Measurements from ENCODE around the gene ZNF865.

Gene ZNF865

DNA sequence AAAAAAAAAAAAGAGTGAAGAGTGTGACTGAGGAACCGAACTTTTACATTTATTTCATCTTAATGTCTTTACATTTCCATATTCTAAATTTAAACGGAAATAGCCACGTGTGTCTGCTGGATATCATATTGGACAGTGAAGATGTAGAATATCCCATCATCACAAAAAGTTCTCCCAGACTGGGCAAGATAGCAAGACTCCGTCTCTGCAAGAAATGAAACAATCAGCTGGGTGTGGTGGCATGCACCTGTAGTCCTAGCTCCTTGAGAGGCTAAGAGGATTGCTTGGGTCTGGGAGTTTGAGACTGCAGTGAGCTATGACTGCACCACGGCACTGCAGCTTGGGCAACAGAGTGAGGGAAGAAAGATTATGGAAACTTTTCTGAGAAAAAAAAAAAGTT is 28.7 kb upstream of the ZNF865 start:
- TF ChIP-seq EZH2 (optimal IDR thresholded peaks at IDR 0.05; ENCODE audit: low read depth, low read length) (no peak), EZH2phosphoT487 (IDR thresholded peaks at IDR 0.05; ENCODE audit: low read length) (no peak), CTCF (IDR thresholded peaks at IDR 0.05; ENCODE audit: low read length) (no peak)
- Histone ChIP-seq H3K4me3 (ENCODE audit: low read length) (no peak overlapping the region), H3K36me3 (replicated peaks; ENCODE audit: insufficient read depth, low read length) (no peaks in the 10 kb centered on the region)

GRCh38 chr19:55578031-55578760 is 27.3 kb upstream of the ZNF865 start:
- no peaks in the 10 kb centered on the region for H3K9me3 ChIP-seq (replicated peaks; ENCODE audit: insufficient read depth, low read length)
- H3K27me3 ChIP-seq (replicated peaks; ENCODE audit: insufficient read depth, low read length): peaks cover 51% of the 10 kb centered on the region
- no peak overlapping the region for H3K27ac ChIP-seq (ENCODE audit: low read length)
- H3K4me2 ChIP-seq (ENCODE audit: low read depth, low read length): no peak overlapping the region
- H2AFZ ChIP-seq (ENCODE audit: low read length): no peak overlapping the region
- no peaks in the 10 kb centered on the region for H4K20me1 ChIP-seq (ENCODE audit: insufficient read depth, low read length)
- TF ChIP-seq EZH2 (optimal IDR thresholded peaks at IDR 0.05; ENCODE audit: low read depth, low read length) (no peak), EZH2phosphoT487 (IDR thresholded peaks at IDR 0.05; ENCODE audit: low read length) (no peak)
- no peak overlapping the region for H3K9ac ChIP-seq (ENCODE audit: low read length)
- no peaks in the 10 kb centered on the region for H3K9me2 ChIP-seq (replicated peaks; ENCODE audit: insufficient read depth, low read length)
- no peaks in the 10 kb centered on the region for H3K4me1 ChIP-seq (ENCODE audit: low read length)
- H3F3A ChIP-seq (ENCODE audit: insufficient read depth, low read length): no peaks in the 10 kb centered on the region
- H3K79me2 ChIP-seq (ENCODE audit: low read length): no peaks in the 10 kb centered on the region
- DNase-seq: no peak
- H3K36me3 ChIP-seq (replicated peaks; ENCODE audit: insufficient read depth, low read length): no peaks in the 10 kb centered on the region
- no peak overlapping the region for H3K4me3 ChIP-seq (ENCODE audit: low read length)

More for the DNA sequence above, 28.7 kb upstream of the ZNF865 start:
- Histone ChIP-seq H3K27me3 (replicated peaks; ENCODE audit: insufficient read depth, low read length) (peaks cover 54% of the 10 kb centered on the region), H3F3A (ENCODE audit: insufficient read depth, low read length) (no peaks in the 10 kb centered on the region), H3K79me2 (ENCODE audit: low read length) (no peaks in the 10 kb centered on the region), H2AFZ (ENCODE audit: low read length) (no peak overlapping the region), H3K9me2 (replicated peaks; ENCODE audit: insufficient read depth, low read length) (no peaks in the 10 kb centered on the region), H4K20me1 (ENCODE audit: insufficient read depth, low read length) (no peaks in the 10 kb centered on the region), H3K4me1 (ENCODE audit: low read length) (no peaks in the 10 kb centered on the region), H3K9ac (ENCODE audit: low read length) (no peak overlapping the region), H3K27ac (ENCODE audit: low read length) (no peak overlapping the region), H3K4me2 (ENCODE audit: low read depth, low read length) (no peak overlapping the region), H3K9me3 (replicated peaks; ENCODE audit: insufficient read depth, low read length) (no peaks in the 10 kb centered on the region)
- no peak for DNase-seq

- no peak overlapping the region for H3K4me3 ChIP-seq (ENCODE audit: low read length)
- no peak for DNase-seq
- H3K4me2 ChIP-seq (ENCODE audit: low read depth, low read length): no peak overlapping the region
- H3K9ac ChIP-seq (ENCODE audit: low read length): no peak overlapping the region
- no peaks in the 10 kb centered on the region for H4K20me1 ChIP-seq (ENCODE audit: insufficient read depth, low read length)
- H3K9me3 ChIP-seq (replicated peaks; ENCODE audit: insufficient read depth, low read length): no peaks in the 10 kb centered on the region
- H3K27ac ChIP-seq (ENCODE audit: low read length): no peak overlapping the region
- no peaks in the 10 kb centered on the region for H3F3A ChIP-seq (ENCODE audit: insufficient read depth, low read length)
- H3K79me2 ChIP-seq (ENCODE audit: low read length): no peaks in the 10 kb centered on the region
- no peaks in the 10 kb centered on the region for H3K36me3 ChIP-seq (replicated peaks; ENCODE audit: insufficient read depth, low read length)
- TF ChIP-seq CTCF (IDR thresholded peaks at IDR 0.05; ENCODE audit: low read length) (no peak), EZH2phosphoT487 (IDR thresholded peaks at IDR 0.05; ENCODE audit: low read length) (no peak), EZH2 (optimal IDR thresholded peaks at IDR 0.05; ENCODE audit: low read depth, low read length) (no peak)
- no peaks in the 10 kb centered on the region for H3K9me2 ChIP-seq (replicated peaks; ENCODE audit: insufficient read depth, low read length)
- no peak overlapping the region for H2AFZ ChIP-seq (ENCODE audit: low read length)
- no peaks in the 10 kb centered on the region for H3K4me1 ChIP-seq (ENCODE audit: low read length)
- peaks cover 52% of the 10 kb centered on the region for H3K27me3 ChIP-seq (replicated peaks; ENCODE audit: insufficient read depth, low read length)
These were observed 26.4 kb upstream of the ZNF865 start for GRCh38 chr19:55578761-55579747.
